ENCODE results near the gene DHTKD1. TPM values are rescaled to one million over a fixed set of nuclear protein-coding genes. Genes with fewer than 3 reads are reported as not detected.

DHTKD1 gene
- total and polyA plus RNA-seq, 2 donors (not counting 1 experiment from before 2014, with no cell fraction given) = 20.5 to 23.1 TPM

GRCh38 chr10:12097791-12098190, 29.0 kb downstream of the DHTKD1 start:
- TF ChIP-seq EZH2 (IDR thresholded peaks at IDR 0.05; ENCODE audit: low read length, missing control alignments) = no peak
- TF ChIP-seq, protein P1, sequence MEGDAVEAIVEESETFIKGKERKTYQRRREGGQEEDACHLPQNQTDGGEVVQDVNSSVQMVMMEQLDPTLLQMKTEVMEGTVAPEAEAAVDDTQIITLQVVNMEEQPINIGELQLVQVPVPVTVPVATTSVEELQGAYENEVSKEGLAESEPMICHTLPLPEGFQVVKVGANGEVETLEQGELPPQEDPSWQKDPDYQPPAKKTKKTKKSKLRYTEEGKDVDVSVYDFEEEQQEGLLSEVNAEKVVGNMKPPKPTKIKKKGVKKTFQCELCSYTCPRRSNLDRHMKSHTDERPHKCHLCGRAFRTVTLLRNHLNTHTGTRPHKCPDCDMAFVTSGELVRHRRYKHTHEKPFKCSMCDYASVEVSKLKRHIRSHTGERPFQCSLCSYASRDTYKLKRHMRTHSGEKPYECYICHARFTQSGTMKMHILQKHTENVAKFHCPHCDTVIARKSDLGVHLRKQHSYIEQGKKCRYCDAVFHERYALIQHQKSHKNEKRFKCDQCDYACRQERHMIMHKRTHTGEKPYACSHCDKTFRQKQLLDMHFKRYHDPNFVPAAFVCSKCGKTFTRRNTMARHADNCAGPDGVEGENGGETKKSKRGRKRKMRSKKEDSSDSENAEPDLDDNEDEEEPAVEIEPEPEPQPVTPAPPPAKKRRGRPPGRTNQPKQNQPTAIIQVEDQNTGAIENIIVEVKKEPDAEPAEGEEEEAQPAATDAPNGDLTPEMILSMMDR (conservative IDR thresholded peaks at IDR 0.05 in 1 of 2, IDR thresholded peaks at IDR 0.05 in 1 of 2; ENCODE audit: low read depth in 1 of 2, low read length in 2 of 2) = no peak
- DNase-seq (ENCODE audit: low read depth in 2 of 2) = peak in 1 of 2 donors; percentile 23
- Histone ChIP-seq H3K4me3 (replicated peaks in 1 of 4; ENCODE audit: control extremely low read depth in 1 of 4, insufficient read depth in 1 of 4, low read depth in 3 of 4, low read length in 4 of 4) (no peak overlapping the region), H2AFZ (ENCODE audit: low read length) (no peak overlapping the region), H3K36me3 (ENCODE audit: control insufficient read depth, insufficient read depth, low read length) (peaks cover 2% of the 10 kb centered on the region), H3K4me1 (ENCODE audit: control insufficient read depth, extremely low read depth, insufficient read depth, low read length) (no peaks in the 10 kb centered on the region), H3K27me3 (ENCODE audit: control insufficient read depth, insufficient read depth, low read length) (no peaks in the 10 kb centered on the region), H3K79me2 (ENCODE audit: control insufficient read depth, insufficient read depth, low read length) (no peaks in the 10 kb centered on the region), H3K9ac (ENCODE audit: insufficient read depth, low read length) (no peak overlapping the region), H4K20me1 (ENCODE audit: control insufficient read depth, extremely low read depth, insufficient read depth, low read length) (no peaks in the 10 kb centered on the region), H3K27ac (ENCODE audit: insufficient read depth, low read length) (no peak overlapping the region), H3K4me2 (ENCODE audit: extremely low read depth, insufficient read depth, low read length) (no peak overlapping the region), H3K9me3 (ENCODE audit: control insufficient read depth, insufficient read depth, low read depth, low read length) (no peaks in the 10 kb centered on the region)

GRCh38 chr10:12098966-12099365, 30.2 kb downstream of the DHTKD1 start:
- Histone ChIP-seq H3K9me3 (ENCODE audit: control insufficient read depth, insufficient read depth, low read depth, low read length) (no peaks in the 10 kb centered on the region), H3K36me3 (ENCODE audit: control insufficient read depth, insufficient read depth, low read length) (peaks cover 2% of the 10 kb centered on the region), H4K20me1 (ENCODE audit: control insufficient read depth, extremely low read depth, insufficient read depth, low read length) (no peaks in the 10 kb centered on the region), H3K4me3 (replicated peaks in 1 of 4; ENCODE audit: control extremely low read depth in 1 of 4, insufficient read depth in 1 of 4, low read depth in 3 of 4, low read length in 4 of 4) (no peak overlapping the region), H3K79me2 (ENCODE audit: control insufficient read depth, insufficient read depth, low read length) (no peaks in the 10 kb centered on the region), H3K4me1 (ENCODE audit: control insufficient read depth, extremely low read depth, insufficient read depth, low read length) (no peaks in the 10 kb centered on the region), H3K27ac (ENCODE audit: insufficient read depth, low read length) (no peak overlapping the region), H3K9ac (ENCODE audit: insufficient read depth, low read length) (no peak overlapping the region), H3K4me2 (ENCODE audit: extremely low read depth, insufficient read depth, low read length) (no peak overlapping the region), H3K27me3 (ENCODE audit: control insufficient read depth, insufficient read depth, low read length) (no peaks in the 10 kb centered on the region), H2AFZ (ENCODE audit: low read length) (no peak overlapping the region)
- DNase-seq (ENCODE audit: low read depth in 2 of 2) = no peak
- TF ChIP-seq EZH2 (IDR thresholded peaks at IDR 0.05; ENCODE audit: low read length, missing control alignments) = no peak
- TF ChIP-seq, protein P1 (conservative IDR thresholded peaks at IDR 0.05 in 1 of 2, IDR thresholded peaks at IDR 0.05 in 1 of 2; ENCODE audit: low read depth in 1 of 2, low read length in 2 of 2) = no peak

- Histone ChIP-seq H3K27ac (ENCODE audit: insufficient read depth, low read length) (no peak overlapping the region), H3K4me1 (ENCODE audit: control insufficient read depth, extremely low read depth, insufficient read depth, low read length) (no peaks in the 10 kb centered on the region), H3K9ac (ENCODE audit: insufficient read depth, low read length) (no peak overlapping the region), H4K20me1 (ENCODE audit: control insufficient read depth, extremely low read depth, insufficient read depth, low read length) (no peaks in the 10 kb centered on the region), H3K27me3 (ENCODE audit: control insufficient read depth, insufficient read depth, low read length) (no peaks in the 10 kb centered on the region), H3K79me2 (ENCODE audit: control insufficient read depth, insufficient read depth, low read length) (no peaks in the 10 kb centered on the region), H3K36me3 (ENCODE audit: control insufficient read depth, insufficient read depth, low read length) (peaks cover 4% of the 10 kb centered on the region), H3K4me3 (replicated peaks in 1 of 4; ENCODE audit: control extremely low read depth in 1 of 4, insufficient read depth in 1 of 4, low read depth in 3 of 4, low read length in 4 of 4) (no peak overlapping the region), H3K4me2 (ENCODE audit: extremely low read depth, insufficient read depth, low read length) (no peak overlapping the region), H3K9me3 (ENCODE audit: control insufficient read depth, insufficient read depth, low read depth, low read length) (no peaks in the 10 kb centered on the region), H2AFZ (ENCODE audit: low read length) (no peak overlapping the region)
- TF ChIP-seq, protein P1 (conservative IDR thresholded peaks at IDR 0.05 in 1 of 2, IDR thresholded peaks at IDR 0.05 in 1 of 2; ENCODE audit: low read depth in 1 of 2, low read length in 2 of 2) = no peak
- no peak for TF ChIP-seq EZH2 (IDR thresholded peaks at IDR 0.05; ENCODE audit: low read length, missing control alignments)
- DNase-seq (ENCODE audit: low read depth in 2 of 2) = no peak
Measured at GRCh38 chr10:12103802-12104201, 35.0 kb downstream of the DHTKD1 start.
